Neural progenitor cell (in vitro differentiated cells): Measurements from ENCODE around the gene ASIC5.
"Not testable (repeated sequence)": the region's sequence is repeated elsewhere in the genome, so short reads cannot be mapped to it uniquely, and the experiment has no call there.

ENCODE experiments used
- CTCF ChIP-seq: fragments of 200-600 bp; sonication (generic); IDR thresholded peaks from 2 replicates; pipeline ENCODE4 v1.5.1; 2017; ENCODE audit warnings: antibody characterized with exemption, mild to moderate bottlenecking
- EZH2phosphoT487 ChIP-seq: fragments of 200-600 bp; sonication (generic); IDR thresholded peaks from 2 replicates; pipeline ENCODE4 v1.6.1; 2017; ENCODE audit warnings: antibody characterized with exemption

- not testable (repeated sequence) for TF ChIP-seq CTCF, EZH2phosphoT487
Measured at GRCh38 chr4:155797581-155797980, 68.5 kb downstream of the ASIC5 start.
